K562 (cell line): ENCODE measurements around the gene SLC22A12. TPM values are rescaled to one million over a fixed set of nuclear protein-coding genes. Genes with fewer than 3 reads are reported as not detected.

Source experiments
- BDP1 ChIP-seq: IDR thresholded peaks from 3 replicates; pipeline ENCODE4 v1.6.1; 2011; ENCODE audit not compliant: insufficient read length, insufficient read depth
- GATAD2A ChIP-seq: fragments of 450-650 bp; IDR thresholded peaks from 2 replicates; pipeline ENCODE4 v1.6.1; 2017
- HNRNPH1 ChIP-seq: fragments of 200-400 bp; formaldehyde crosslinking; optimal IDR thresholded peaks from 2 replicates; pipeline ENCODE3; 2017; ENCODE audit warnings: low read depth, mild to moderate bottlenecking, low read length, moderate library complexity
- KAT8 ChIP-seq: fragments of 450-650 bp; IDR thresholded peaks from 2 replicates; pipeline ENCODE4 v1.6.1; 2016; ENCODE audit warnings: low read depth, mild to moderate bottlenecking
- MBD2 ChIP-seq: sonication (generic); IDR thresholded peaks from 2 replicates; pipeline ENCODE4 v1.6.1; 2016; ENCODE audit warnings: low read depth, borderline replicate concordance
- RBM14 ChIP-seq: fragments of 200-400 bp; formaldehyde crosslinking; IDR thresholded peaks from 2 replicates; pipeline ENCODE4 v1.6.1; 2018; ENCODE audit warnings: low read depth, mild to moderate bottlenecking, low read length, moderate library complexity, borderline replicate concordance; ENCODE audit not compliant: insufficient read depth
- TARDBP ChIP-seq: fragments of 450-650 bp; IDR thresholded peaks from 2 replicates; pipeline ENCODE4 v1.6.1; 2016
- THRA ChIP-seq: fragments of 450-650 bp; IDR thresholded peaks from 2 replicates; pipeline ENCODE4 v1.6.1; 2017; ENCODE audit warnings: mild to moderate bottlenecking, moderate library complexity
- ZNF134 ChIP-seq: fragments of 250-450 bp; sonication (Bioruptor Pico); conservative IDR thresholded peaks from 2 replicates; pipeline ENCODE4 v1.4.0; 2020
- ZNF146 ChIP-seq: IDR thresholded peaks from one replicate; pipeline ENCODE4 v1.6.1; 2018; ENCODE audit warnings: missing compliant biosample characterization; ENCODE audit not compliant: unreplicated experiment
- polyA plus RNA-seq, 8 experiments: library from polyadenylated mRNA; depleted of rRNA in 4 of 8; stranded (reverse) in 5 of 8; unstranded in 3 of 8; fragments of >200 nt; fragmentation: Nextera tagmentation in 2 of 8; fragmentation: Illumina TruSeq in 1 of 8; extraction: Ambion mirVana in 2 of 8; extraction: Trizol in 1 of 8; gene quantifications; 2 replicates each; pipeline versions ENCODE4 v1.2.1 to v1.2.3, GENCODE V29; 2011 to 2014; ENCODE audit warnings: inconsistent platforms in 1 of 8, missing spikeins in 1 of 8
- total RNA-seq, 7 experiments: library from RNA; depleted of rRNA in 6 of 7; stranded (reverse); fragments of >200 nt in 6 of 7; fragmentation: Illumina TruSeq in 2 of 7; extraction: Trizol in 2 of 7; gene quantifications; 2 replicates each; pipeline versions ENCODE4 v1.2.1 to v1.2.3, GENCODE V29; 2011 to 2021; ENCODE audit warnings: low replicate concordance in 1 of 7

SLC22A12 gene
- total and polyA plus RNA-seq, 9 of the 15 experiments (the other 6 are each of a cell fraction or from before 2014, with no cell fraction given) = not detected

- TF ChIP-seq RBM14 (no peak), KAT8 (no peak), BDP1 (no peak), MBD2 (no peak), GATAD2A (no peak), ZNF146 (CRISPR knock-in tag) (no peak), HNRNPH1 (no peak), TARDBP (no peak), THRA (no peak), ZNF134 (CRISPR knock-in tag) (no peak)
Measured at GRCh38 chr11:64603411-64604110, 12.5 kb downstream of the SLC22A12 start (continued).
